Measurements from ENCODE around the gene ELAVL1.
"Not testable (repeated sequence)": the region's sequence is repeated elsewhere in the genome, so short reads cannot be mapped to it uniquely, and the experiment has no call there.

ELAVL1 gene

GRCh38 chr19:7920519-7921301 lies 84.7 kb downstream of the ELAVL1 start:
- peaks cover 35% of the 10 kb centered on the region for H3K4me1 Mint-ChIP-seq
- no peaks in the 10 kb centered on the region for H3K9me3 Mint-ChIP-seq
- peaks cover 11% of the 10 kb centered on the region for H3K27me3 Mint-ChIP-seq
- H3K36me3 Mint-ChIP-seq: no peaks in the 10 kb centered on the region
- peak overlapping the region; percentile 89 for H3K4me3 Mint-ChIP-seq
- H3K27ac Mint-ChIP-seq: peak overlapping the region; percentile 66

GRCh38 chr19:7919610-7920518 lies 85.6 kb downstream of the ELAVL1 start, which contains the start of gene SNAPC2:
TSS of gene SNAPC2 (plus strand) at chr19:7920338. CDS start at chr19:7920367, 29 bp downstream.
- Mint-ChIP-seq H3K4me1 (peaks cover 35% of the 10 kb centered on the region), H3K27me3 (peaks cover 15% of the 10 kb centered on the region), H3K36me3 (no peaks in the 10 kb centered on the region), H3K27ac (peak within 1 kb of the TSS; percentile 66), H3K4me3 (peak within 1 kb of the TSS; percentile 89), H3K9me3 (no peaks in the 10 kb centered on the region)

- H3K4me1 Mint-ChIP-seq: peaks cover 35% of the 10 kb centered on the region
- no peaks in the 10 kb centered on the region for H3K9me3 Mint-ChIP-seq
- H3K36me3 Mint-ChIP-seq: no peaks in the 10 kb centered on the region
- H3K27ac Mint-ChIP-seq: no peak overlapping the region
- H3K27me3 Mint-ChIP-seq: peaks cover 16% of the 10 kb centered on the region
- peak overlapping the region; percentile 49 for H3K4me3 Mint-ChIP-seq
Measured at GRCh38 chr19:7918615-7919421, 86.6 kb downstream of the ELAVL1 start.

GRCh38 chr19:7918062-7918614 lies 87.3 kb downstream of the ELAVL1 start:
- not testable (repeated sequence) for H3K9me3 Mint-ChIP-seq, H3K36me3 Mint-ChIP-seq, H3K27ac Mint-ChIP-seq
- Mint-ChIP-seq H3K27me3 (peaks cover 16% of the 10 kb centered on the region), H3K4me1 (peaks cover 35% of the 10 kb centered on the region), H3K4me3 (peak overlapping the region; percentile 49)

- H3K36me3 Mint-ChIP-seq: peaks cover 4% of the 10 kb centered on the region
- H3K27ac Mint-ChIP-seq: no peak overlapping the region
- H3K4me1 Mint-ChIP-seq: peaks cover 35% of the 10 kb centered on the region
- H3K27me3 Mint-ChIP-seq: peaks cover 16% of the 10 kb centered on the region
- H3K4me3 Mint-ChIP-seq: peak overlapping the region; percentile 79
- H3K9me3 Mint-ChIP-seq: no peaks in the 10 kb centered on the region
Measured at GRCh38 chr19:7917267-7918061, 88.0 kb downstream of the ELAVL1 start.

GRCh38 chr19:7916955-7917266 lies 88.5 kb downstream of the ELAVL1 start:
- Mint-ChIP-seq H3K27ac (no peak overlapping the region), H3K4me3 (peak overlapping the region; percentile 79), H3K9me3 (no peaks in the 10 kb centered on the region), H3K27me3 (peaks cover 16% of the 10 kb centered on the region), H3K4me1 (peaks cover 31% of the 10 kb centered on the region), H3K36me3 (peaks cover 6% of the 10 kb centered on the region)

GRCh38 chr19:7916103-7916954 lies 89.1 kb downstream of the ELAVL1 start:
- H3K27ac Mint-ChIP-seq: no peak overlapping the region
- peak overlapping the region; percentile 57 for H3K4me3 Mint-ChIP-seq

GRCh38 chr19:7915250-7916102 lies 90.0 kb downstream of the ELAVL1 start:
- Mint-ChIP-seq H3K9me3 (no peaks in the 10 kb centered on the region), H3K4me1 (peaks cover 22% of the 10 kb centered on the region), H3K36me3 (peaks cover 12% of the 10 kb centered on the region), H3K4me3 (peak overlapping the region; percentile 57), H3K27ac (no peak overlapping the region), H3K27me3 (peaks cover 16% of the 10 kb centered on the region)

More at GRCh38 chr19:7916103-7916954, 89.1 kb downstream of the ELAVL1 start:
- Mint-ChIP-seq H3K9me3 (no peaks in the 10 kb centered on the region), H3K27me3 (peaks cover 16% of the 10 kb centered on the region), H3K36me3 (peaks cover 8% of the 10 kb centered on the region), H3K4me1 (peaks cover 29% of the 10 kb centered on the region)

GRCh38 chr19:7914598-7915045 lies 90.8 kb downstream of the ELAVL1 start, which contains the start of gene TGFBR3L:
TSS of gene TGFBR3L (plus strand) at chr19:7914830.
- peaks cover 13% of the 10 kb centered on the region for H3K27me3 Mint-ChIP-seq
- H3K4me1 Mint-ChIP-seq: peaks cover 16% of the 10 kb centered on the region
- no peaks in the 10 kb centered on the region for H3K9me3 Mint-ChIP-seq
- peaks cover 15% of the 10 kb centered on the region for H3K36me3 Mint-ChIP-seq
- H3K27ac Mint-ChIP-seq: no peak within 1 kb of the TSS
- peak within 1 kb of the TSS; percentile 57 for H3K4me3 Mint-ChIP-seq

- Mint-ChIP-seq H3K9me3 (no peaks in the 10 kb centered on the region), H3K4me1 (peaks cover 14% of the 10 kb centered on the region), H3K4me3 (no peak overlapping the region), H3K36me3 (peaks cover 15% of the 10 kb centered on the region), H3K27ac (no peak overlapping the region), H3K27me3 (peaks cover 13% of the 10 kb centered on the region)
Measured at GRCh38 chr19:7914099-7914498, 91.3 kb downstream of the ELAVL1 start.

- Mint-ChIP-seq H3K4me3 (no peak overlapping the region), H3K27ac (no peak overlapping the region), H3K9me3 (no peaks in the 10 kb centered on the region), H3K4me1 (peaks cover 14% of the 10 kb centered on the region), H3K27me3 (peaks cover 13% of the 10 kb centered on the region), H3K36me3 (peaks cover 15% of the 10 kb centered on the region)
Measured at GRCh38 chr19:7913652-7914051, 91.8 kb downstream of the ELAVL1 start.

- H3K27ac Mint-ChIP-seq: no peak overlapping the region
- H3K36me3 Mint-ChIP-seq: peaks cover 15% of the 10 kb centered on the region
- H3K4me3 Mint-ChIP-seq: no peak overlapping the region
- H3K4me1 Mint-ChIP-seq: peaks cover 9% of the 10 kb centered on the region
- H3K27me3 Mint-ChIP-seq: peaks cover 10% of the 10 kb centered on the region
- no peaks in the 10 kb centered on the region for H3K9me3 Mint-ChIP-seq
Measured at GRCh38 chr19:7912697-7913564, 92.5 kb downstream of the ELAVL1 start.

Measured in activated naive CD4-positive, alpha-beta T cell treated with anti-CD3 and anti-CD28 coated beads, Interleukin-2, amount 50 U/mL, for 24 hours (primary cell).